PFSK-1 (cell line): Measurements from ENCODE around the gene PTCH2.

Source experiments
- POLR2AphosphoS5 ChIP-seq: IDR thresholded peaks from 2 replicates; pipeline ENCODE4 v1.6.1; 2012; ENCODE audit warnings: low read depth, mild to moderate bottlenecking, control low read depth, low read length, moderate library complexity
- SIN3A ChIP-seq: IDR thresholded peaks from 2 replicates; pipeline ENCODE4 v1.6.1; 2012; ENCODE audit warnings: mild to moderate bottlenecking, low read length, moderate library complexity, borderline replicate concordance; ENCODE audit not compliant: insufficient read depth
- TAF1 ChIP-seq: IDR thresholded peaks from 2 replicates; pipeline ENCODE4 v1.6.1; 2012; ENCODE audit warnings: low read length, control low read depth, borderline replicate concordance; ENCODE audit not compliant: insufficient read depth
- TF ChIP-seq, protein P1 (sequence below), 2 experiments: IDR thresholded peaks; 2 replicates each; pipeline versions ENCODE4 v1.6.1 to v1.8.0; 2011 to 2012; ENCODE audit warnings: low read depth in 2 of 2, low read length in 2 of 2, control low read depth in 1 of 2, inconsistent platforms in 1 of 2, mild to moderate bottlenecking in 1 of 2, moderate library complexity in 1 of 2; ENCODE audit not compliant: insufficient read depth in 1 of 2

DNA sequence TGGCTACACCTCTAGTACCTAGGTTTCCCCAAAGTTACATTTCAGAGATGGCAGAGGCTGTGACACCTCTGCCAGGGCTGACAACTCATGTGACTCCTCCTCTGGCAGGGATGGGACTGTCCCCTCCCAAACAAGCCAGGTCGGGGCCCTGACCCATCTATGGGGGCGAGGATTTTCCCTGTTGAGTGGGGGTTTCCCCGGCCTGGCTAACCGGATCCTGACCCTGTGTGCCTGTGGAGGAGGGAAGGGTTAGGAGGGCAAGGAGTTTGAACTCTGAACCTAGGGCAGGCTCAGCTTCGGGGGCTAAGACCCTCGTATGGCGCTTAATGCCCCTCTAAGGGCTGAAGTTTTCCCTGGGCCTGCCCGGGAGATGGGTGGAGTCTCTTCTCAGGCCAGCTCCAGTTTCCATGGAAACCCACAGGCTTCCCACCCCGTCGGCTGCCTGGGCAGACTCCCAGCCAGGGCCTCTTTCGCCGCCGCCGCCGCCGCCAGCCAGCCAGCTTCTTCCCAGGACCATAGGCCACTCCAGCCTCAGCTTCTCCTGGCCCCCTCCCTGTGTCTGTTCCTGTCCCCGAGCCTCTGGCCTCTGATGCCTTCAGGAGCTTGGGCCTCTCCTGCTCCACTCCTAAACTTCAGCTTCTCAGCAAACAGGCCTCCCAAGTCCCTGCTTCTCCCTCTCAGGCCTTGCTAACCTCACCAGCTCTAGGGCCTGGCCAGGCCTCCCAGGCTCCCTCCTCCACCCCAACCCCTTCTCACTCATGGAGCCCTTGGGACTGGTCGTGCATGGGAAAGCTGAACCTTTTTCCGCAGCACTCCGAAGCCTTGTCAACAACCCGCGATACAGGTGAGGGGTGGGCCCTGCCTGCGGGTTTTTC lies 34.8 kb downstream of the PTCH2 start, which contains the start of gene BTBD19:
- peak; percentile 47; the same call in 1 of the 2 replicates for TF ChIP-seq POLR2AphosphoS5
- TF ChIP-seq SIN3A: no peak
- TF ChIP-seq TAF1: no peak
- TF ChIP-seq, protein P1, sequence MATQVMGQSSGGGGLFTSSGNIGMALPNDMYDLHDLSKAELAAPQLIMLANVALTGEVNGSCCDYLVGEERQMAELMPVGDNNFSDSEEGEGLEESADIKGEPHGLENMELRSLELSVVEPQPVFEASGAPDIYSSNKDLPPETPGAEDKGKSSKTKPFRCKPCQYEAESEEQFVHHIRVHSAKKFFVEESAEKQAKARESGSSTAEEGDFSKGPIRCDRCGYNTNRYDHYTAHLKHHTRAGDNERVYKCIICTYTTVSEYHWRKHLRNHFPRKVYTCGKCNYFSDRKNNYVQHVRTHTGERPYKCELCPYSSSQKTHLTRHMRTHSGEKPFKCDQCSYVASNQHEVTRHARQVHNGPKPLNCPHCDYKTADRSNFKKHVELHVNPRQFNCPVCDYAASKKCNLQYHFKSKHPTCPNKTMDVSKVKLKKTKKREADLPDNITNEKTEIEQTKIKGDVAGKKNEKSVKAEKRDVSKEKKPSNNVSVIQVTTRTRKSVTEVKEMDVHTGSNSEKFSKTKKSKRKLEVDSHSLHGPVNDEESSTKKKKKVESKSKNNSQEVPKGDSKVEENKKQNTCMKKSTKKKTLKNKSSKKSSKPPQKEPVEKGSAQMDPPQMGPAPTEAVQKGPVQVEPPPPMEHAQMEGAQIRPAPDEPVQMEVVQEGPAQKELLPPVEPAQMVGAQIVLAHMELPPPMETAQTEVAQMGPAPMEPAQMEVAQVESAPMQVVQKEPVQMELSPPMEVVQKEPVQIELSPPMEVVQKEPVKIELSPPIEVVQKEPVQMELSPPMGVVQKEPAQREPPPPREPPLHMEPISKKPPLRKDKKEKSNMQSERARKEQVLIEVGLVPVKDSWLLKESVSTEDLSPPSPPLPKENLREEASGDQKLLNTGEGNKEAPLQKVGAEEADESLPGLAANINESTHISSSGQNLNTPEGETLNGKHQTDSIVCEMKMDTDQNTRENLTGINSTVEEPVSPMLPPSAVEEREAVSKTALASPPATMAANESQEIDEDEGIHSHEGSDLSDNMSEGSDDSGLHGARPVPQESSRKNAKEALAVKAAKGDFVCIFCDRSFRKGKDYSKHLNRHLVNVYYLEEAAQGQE (IDR thresholded peaks at IDR 0.05; ENCODE audit: insufficient read depth in 1 of 2, low read depth in 2 of 2, low read length in 2 of 2): no peak; a peak in 1 of 4 replicates
